ENCODE measurements around the gene ADAM11.

Gene ADAM11

DNA sequence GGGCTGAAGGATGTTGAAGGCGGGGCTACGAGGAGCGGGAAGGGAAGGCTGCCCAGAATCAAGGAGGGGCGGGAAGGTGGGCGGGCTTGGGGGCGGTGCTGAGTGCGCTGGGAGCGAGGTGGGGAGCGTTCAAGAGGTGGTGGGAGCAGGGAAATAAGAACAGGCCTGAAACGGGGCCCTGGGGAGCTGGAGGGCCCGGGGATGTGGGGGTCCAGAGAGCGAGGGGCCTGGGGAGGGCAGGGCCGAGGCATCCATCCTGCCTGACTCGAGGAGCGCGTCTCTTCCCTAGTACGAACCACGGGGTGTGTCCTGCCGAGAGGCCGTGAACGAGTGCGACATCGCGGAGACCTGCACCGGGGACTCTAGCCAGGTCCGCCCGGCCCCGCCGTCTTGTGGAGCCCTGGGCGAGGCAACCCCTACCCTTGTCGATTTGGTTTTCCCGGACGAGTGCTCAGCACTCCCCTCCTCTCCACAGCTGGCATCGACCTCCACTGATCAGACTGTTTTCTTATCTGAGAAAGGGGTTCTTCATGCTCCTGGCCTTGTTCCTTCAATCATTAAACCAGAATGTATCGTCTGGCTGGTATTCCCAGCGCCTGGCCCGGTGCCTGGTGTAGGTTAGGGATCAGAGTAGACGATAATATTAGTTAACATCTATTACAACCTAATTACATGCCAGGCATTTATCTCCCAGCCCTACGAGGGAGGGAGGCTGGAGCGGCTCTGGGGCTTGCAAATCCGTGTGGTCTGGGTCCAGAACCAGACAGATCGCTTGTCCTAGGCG, 17.2 kb downstream of the ADAM11 start:
- POLR2A ChIA-PET = interaction anchor here (0.5 to 1.8 kb wide), 27 partner anchors 12 to 709 kb away, joined by 3 to 11 read pairs (median 5); partner anchors contain the start of genes EFTUD2, GJC1, HEXIM1 and LSM12
- TF ChIP-seq SP3 (tag by site-specific recombination; IDR thresholded peaks at IDR 0.05) (peak; percentile 97; the same call in 1 of the 2 replicates), SALL2 (tag by site-specific recombination; IDR thresholded peaks at IDR 0.05; ENCODE audit: borderline replicate concordance) (no peak), KLF1 (tag by site-specific recombination; IDR thresholded peaks at IDR 0.05) (peak; percentile 16; the same call in 1 of the 2 replicates), EGR2 (tag by site-specific recombination; IDR thresholded peaks at IDR 0.05; ENCODE audit: low read depth) (peak; percentile 92), ZNF423 (tag by site-specific recombination; IDR thresholded peaks at IDR 0.05) (no peak), ZNF600 (tag by site-specific recombination; IDR thresholded peaks at IDR 0.05) (peak; percentile 33), ZFHX2 (tag by site-specific recombination; conservative IDR thresholded peaks at IDR 0.05) (peak; percentile 92), ZNF416 (tag by site-specific recombination; IDR thresholded peaks at IDR 0.05) (no peak), KLF9 (tag by site-specific recombination; IDR thresholded peaks at IDR 0.05; ENCODE audit: low read depth) (peak; percentile 96)
- TF ChIP-seq, protein P1, sequence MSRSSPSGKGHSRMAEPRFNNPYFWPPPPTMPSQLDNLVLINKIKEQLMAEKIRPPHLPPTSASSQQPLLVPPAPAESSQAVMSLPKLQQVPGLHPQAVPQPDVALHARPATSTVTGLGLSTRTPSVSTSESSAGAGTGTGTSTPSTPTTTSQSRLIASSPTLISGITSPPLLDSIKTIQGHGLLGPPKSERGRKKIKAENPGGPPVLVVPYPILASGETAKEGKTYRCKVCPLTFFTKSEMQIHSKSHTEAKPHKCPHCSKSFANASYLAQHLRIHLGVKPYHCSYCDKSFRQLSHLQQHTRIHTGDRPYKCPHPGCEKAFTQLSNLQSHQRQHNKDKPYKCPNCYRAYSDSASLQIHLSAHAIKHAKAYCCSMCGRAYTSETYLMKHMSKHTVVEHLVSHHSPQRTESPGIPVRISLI (tag by site-specific recombination; IDR thresholded peaks at IDR 0.05) = no peak
- TF ChIP-seq, protein P2, sequence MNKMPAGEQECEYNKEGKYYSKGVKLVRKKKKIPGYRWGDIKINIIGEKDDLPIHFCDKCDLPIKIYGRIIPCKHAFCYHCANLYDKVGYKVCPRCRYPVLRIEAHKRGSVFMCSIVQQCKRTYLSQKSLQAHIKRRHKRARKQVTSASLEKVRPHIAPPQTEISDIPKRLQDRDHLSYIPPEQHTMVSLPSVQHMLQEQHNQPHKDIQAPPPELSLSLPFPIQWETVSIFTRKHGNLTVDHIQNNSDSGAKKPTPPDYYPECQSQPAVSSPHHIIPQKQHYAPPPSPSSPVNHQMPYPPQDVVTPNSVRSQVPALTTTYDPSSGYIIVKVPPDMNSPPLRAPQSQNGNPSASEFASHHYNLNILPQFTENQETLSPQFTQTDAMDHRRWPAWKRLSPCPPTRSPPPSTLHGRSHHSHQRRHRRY (tag by site-specific recombination; IDR thresholded peaks at IDR 0.05) = no peak
- TF ChIP-seq, protein P3, sequence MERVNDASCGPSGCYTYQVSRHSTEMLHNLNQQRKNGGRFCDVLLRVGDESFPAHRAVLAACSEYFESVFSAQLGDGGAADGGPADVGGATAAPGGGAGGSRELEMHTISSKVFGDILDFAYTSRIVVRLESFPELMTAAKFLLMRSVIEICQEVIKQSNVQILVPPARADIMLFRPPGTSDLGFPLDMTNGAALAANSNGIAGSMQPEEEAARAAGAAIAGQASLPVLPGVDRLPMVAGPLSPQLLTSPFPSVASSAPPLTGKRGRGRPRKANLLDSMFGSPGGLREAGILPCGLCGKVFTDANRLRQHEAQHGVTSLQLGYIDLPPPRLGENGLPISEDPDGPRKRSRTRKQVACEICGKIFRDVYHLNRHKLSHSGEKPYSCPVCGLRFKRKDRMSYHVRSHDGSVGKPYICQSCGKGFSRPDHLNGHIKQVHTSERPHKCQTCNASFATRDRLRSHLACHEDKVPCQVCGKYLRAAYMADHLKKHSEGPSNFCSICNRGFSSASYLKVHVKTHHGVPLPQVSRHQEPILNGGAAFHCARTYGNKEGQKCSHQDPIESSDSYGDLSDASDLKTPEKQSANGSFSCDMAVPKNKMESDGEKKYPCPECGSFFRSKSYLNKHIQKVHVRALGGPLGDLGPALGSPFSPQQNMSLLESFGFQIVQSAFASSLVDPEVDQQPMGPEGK (tag by site-specific recombination; IDR thresholded peaks at IDR 0.05) = peak; percentile 64
- peak overlapping the region; percentile 27 for H3K4me3 ChIP-seq (ENCODE audit: low read depth, low read length)
- H3K9me3 ChIP-seq (ENCODE audit: control insufficient read depth, insufficient read depth, low read depth, low read length) = no peaks in the 10 kb centered on the region
- no peak overlapping the region for H3K27ac ChIP-seq (ENCODE audit: extremely low read depth, low read depth, low read length)
- peaks cover 0 to 14% of the 10 kb centered on the region in 2 experiments; a peak in 1 of 3 replicates for H3K36me3 ChIP-seq (ENCODE audit: control insufficient read depth in 2 of 2, insufficient read depth in 1 of 2, low read length in 2 of 2)
- CTCF ChIA-PET = interaction anchor here (0.6 to 18.2 kb wide), 27 partner anchors 7 to 1134 kb away, joined by 3 to 461 read pairs (median 3); partner anchors contain the start of genes GJC1 and HIGD1B
- no peaks in the 10 kb centered on the region for H3K4me1 ChIP-seq (ENCODE audit: control insufficient read depth, insufficient read depth, low read length)

DNA sequence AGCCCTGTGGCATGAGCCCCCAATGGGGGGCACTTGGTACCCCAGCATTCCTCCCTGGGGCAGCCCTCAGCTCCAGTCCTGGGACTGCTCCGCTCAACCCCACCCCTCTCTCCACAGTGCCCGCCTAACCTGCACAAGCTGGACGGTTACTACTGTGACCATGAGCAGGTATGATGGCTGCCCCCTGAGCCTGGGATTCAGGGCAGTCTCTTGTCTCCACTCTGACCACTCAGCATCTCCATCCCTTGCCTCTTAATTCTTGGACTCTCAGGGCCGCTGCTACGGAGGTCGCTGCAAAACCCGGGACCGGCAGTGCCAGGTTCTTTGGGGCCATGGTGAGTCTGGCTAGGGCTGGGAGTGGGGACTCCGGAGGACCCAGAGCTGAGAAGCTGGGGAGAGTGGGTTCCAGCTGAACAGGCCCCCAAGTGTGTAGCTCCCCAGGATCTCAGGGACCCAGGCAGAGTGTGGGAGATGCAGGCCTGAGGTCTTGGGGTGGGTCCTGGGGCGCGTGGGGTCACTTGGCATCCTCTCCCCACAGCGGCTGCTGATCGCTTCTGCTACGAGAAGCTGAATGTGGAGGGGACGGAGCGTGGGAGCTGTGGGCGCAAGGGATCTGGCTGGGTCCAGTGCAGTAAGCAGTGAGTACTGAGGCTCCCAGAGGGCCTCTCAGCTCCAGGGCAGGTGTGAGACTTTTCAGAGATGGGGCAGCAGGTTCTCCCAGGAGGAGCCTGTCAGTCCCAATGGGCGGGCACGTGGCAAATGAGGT, 18.0 kb downstream of the ADAM11 start:
- Histone ChIP-seq H3K36me3 (ENCODE audit: control insufficient read depth in 2 of 2, insufficient read depth in 1 of 2, low read length in 2 of 2) (peaks cover 0 to 14% of the 10 kb centered on the region in 2 experiments; a peak in 1 of 3 replicates), H3K9me3 (ENCODE audit: control insufficient read depth, insufficient read depth, low read depth, low read length) (no peaks in the 10 kb centered on the region), H3K4me1 (ENCODE audit: control insufficient read depth, insufficient read depth, low read length) (no peaks in the 10 kb centered on the region), H3K4me3 (ENCODE audit: low read depth, low read length) (no peak overlapping the region), H3K27ac (ENCODE audit: extremely low read depth, low read depth, low read length) (no peak overlapping the region)
- POLR2A ChIA-PET = interaction anchor here (1.0 to 1.1 kb wide), 2 partner anchors 21 to 90 kb away, joined by 3 read pairs; no protein-coding TSS in a partner anchor
- CTCF ChIA-PET = interaction anchor here (1.1 to 18.2 kb wide), 11 partner anchors 21 to 358 kb away, joined by 3 to 461 read pairs (median 13); partner anchors contain the start of genes ACBD4, GJC1 and HIGD1B
- TF ChIP-seq ZNF658 (tag by site-specific recombination; IDR thresholded peaks at IDR 0.05) (no peak), OSR2 (tag by site-specific recombination; IDR thresholded peaks at IDR 0.05) (no peak), ZNF830 (tag by site-specific recombination; IDR thresholded peaks at IDR 0.05; ENCODE audit: low read depth) (no peak), ZBTB17 (tag by site-specific recombination; IDR thresholded peaks at IDR 0.05) (no peak), ZNF623 (tag by site-specific recombination; IDR thresholded peaks at IDR 0.05) (no peak), YY1 (tag by site-specific recombination; IDR thresholded peaks at IDR 0.05) (no peak), ZNF37A (tag by site-specific recombination; IDR thresholded peaks at IDR 0.05) (no peak), ZNF747 (tag by site-specific recombination; IDR thresholded peaks at IDR 0.05) (no peak), ZNF10 (tag by site-specific recombination; IDR thresholded peaks at IDR 0.05) (no peak), ZNF555 (tag by site-specific recombination; conservative IDR thresholded peaks at IDR 0.05) (no peak), ZNF624 (tag by site-specific recombination; IDR thresholded peaks at IDR 0.05) (no peak), ZNF155 (tag by site-specific recombination; IDR thresholded peaks at IDR 0.05) (no peak)
- TF ChIP-seq, protein P4, sequence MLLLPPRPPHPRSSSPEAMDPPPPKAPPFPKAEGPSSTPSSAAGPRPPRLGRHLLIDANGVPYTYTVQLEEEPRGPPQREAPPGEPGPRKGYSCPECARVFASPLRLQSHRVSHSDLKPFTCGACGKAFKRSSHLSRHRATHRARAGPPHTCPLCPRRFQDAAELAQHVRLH (tag by site-specific recombination; IDR thresholded peaks at IDR 0.05) = no peak
- TF ChIP-seq, protein P5, sequence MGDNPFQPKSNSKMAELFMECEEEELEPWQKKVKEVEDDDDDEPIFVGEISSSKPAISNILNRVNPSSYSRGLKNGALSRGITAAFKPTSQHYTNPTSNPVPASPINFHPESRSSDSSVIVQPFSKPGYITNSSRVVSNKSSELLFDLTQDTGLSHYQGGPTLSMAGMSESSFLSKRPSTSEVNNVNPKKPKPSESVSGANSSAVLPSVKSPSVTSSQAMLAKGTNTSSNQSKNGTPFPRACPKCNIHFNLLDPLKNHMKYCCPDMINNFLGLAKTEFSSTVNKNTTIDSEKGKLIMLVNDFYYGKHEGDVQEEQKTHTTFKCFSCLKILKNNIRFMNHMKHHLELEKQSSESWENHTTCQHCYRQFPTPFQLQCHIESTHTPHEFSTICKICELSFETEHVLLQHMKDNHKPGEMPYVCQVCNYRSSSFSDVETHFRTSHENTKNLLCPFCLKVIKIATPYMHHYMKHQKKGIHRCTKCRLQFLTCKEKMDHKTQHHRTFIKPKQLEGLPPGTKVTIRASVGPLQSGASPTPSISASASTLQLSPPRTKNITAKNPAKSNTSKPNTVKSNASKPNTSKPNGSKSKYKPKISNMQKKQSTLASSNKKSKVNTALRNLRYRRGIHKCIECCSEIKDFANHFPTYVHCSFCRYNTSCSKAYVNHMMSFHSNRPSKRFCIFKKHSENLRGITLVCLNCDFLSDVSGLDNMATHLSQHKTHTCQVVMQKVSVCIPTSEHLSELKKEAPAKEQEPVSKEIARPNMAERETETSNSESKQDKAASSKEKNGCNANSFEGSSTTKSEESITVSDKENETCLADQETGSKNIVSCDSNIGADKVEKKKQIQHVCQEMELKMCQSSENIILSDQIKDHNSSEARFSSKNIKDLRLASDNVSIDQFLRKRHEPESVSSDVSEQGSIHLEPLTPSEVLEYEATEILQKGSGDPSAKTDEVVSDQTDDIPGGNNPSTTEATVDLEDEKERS (tag by site-specific recombination; IDR thresholded peaks at IDR 0.05) = no peak
